ENCODE data around the gene MYL6B. TPM values are rescaled to one million over a fixed set of nuclear protein-coding genes. Genes with fewer than 3 reads are reported as not detected.

MYL6B gene
- total RNA-seq, 3 donors from 2014 or later (not counting 1 experiment from before 2014, with no cell fraction given), result 6.7 to 8.9 (median 7.4) TPM

- peaks cover 45% of the 10 kb centered on the region for H3K4me1 ChIP-seq (ENCODE audit: control insufficient read depth, insufficient read depth, low read length)
- no peak for TF ChIP-seq CTCF (IDR thresholded peaks at IDR 0.05)
- ATAC-seq (peak; percentile 87 to 96 (median 90)), DNase-seq (peak; percentile 91 to 100)
- WGBS (ENCODE audit: insufficient coverage), result under 1% methylated on average over 49 of the region's 49 CpGs
- Mint-ChIP-seq H3K27me3 (ENCODE audit: low read depth in 2 of 2) (no peaks in the 10 kb centered on the region), H3K9me3 (no peaks in the 10 kb centered on the region), H3K27ac (peak within 1 kb of the TSS; percentile 88 to 93), H3K4me1 (peaks cover 52 to 68% of the 10 kb centered on the region in 2 donors), H3K36me3 (peaks cover 18% of the 10 kb centered on the region), H3K4me3 (peak within 1 kb of the TSS; percentile 97)
- H3K36me3 ChIP-seq (ENCODE audit: control insufficient read depth, insufficient read depth, low read length), result peaks cover 31% of the 10 kb centered on the region
- no peaks in the 10 kb centered on the region for H3K27me3 ChIP-seq (ENCODE audit: control insufficient read depth, insufficient read depth, low read length)
- intact Hi-C loops (cut with micrococcal nuclease), result loop anchor here (1.0 to 5.0 kb wide), 3 partner anchors 24 to 389 kb away; partner anchors contain the start of genes CNPY2 and MYL6B
- peak within 1 kb of the TSS; percentile 85 for H3K27ac ChIP-seq (ENCODE audit: low read length)
- H3K4me3 ChIP-seq (ENCODE audit: low read length), result peak within 1 kb of the TSS; percentile 90
- H3K9me3 ChIP-seq (ENCODE audit: control insufficient read depth, insufficient read depth, low read length), result no peaks in the 10 kb centered on the region
Observed at GRCh38 chr12:56127888-56128669, 24.3 kb upstream of the MYL6B start, which contains the start of gene ESYT1. Gene ESYT1, plus strand, starts transcription at chr12:56128267. Its CDS starts 53 bp downstream, at chr12:56128320.

- Mint-ChIP-seq H3K9me3 (no peaks in the 10 kb centered on the region), H3K36me3 (peaks cover 18% of the 10 kb centered on the region), H3K27ac (peak overlapping the region; percentile 88 to 93), H3K4me1 (peaks cover 52 to 66% of the 10 kb centered on the region in 2 donors), H3K4me3 (peak overlapping the region; percentile 97), H3K27me3 (ENCODE audit: low read depth in 2 of 2) (no peaks in the 10 kb centered on the region)
- TF ChIP-seq CTCF (IDR thresholded peaks at IDR 0.05), result no peak
- Histone ChIP-seq H3K27ac (ENCODE audit: low read length) (peak overlapping the region; percentile 85), H3K9me3 (ENCODE audit: control insufficient read depth, insufficient read depth, low read length) (no peaks in the 10 kb centered on the region), H3K4me1 (ENCODE audit: control insufficient read depth, insufficient read depth, low read length) (peaks cover 45% of the 10 kb centered on the region), H3K27me3 (ENCODE audit: control insufficient read depth, insufficient read depth, low read length) (no peaks in the 10 kb centered on the region), H3K36me3 (ENCODE audit: control insufficient read depth, insufficient read depth, low read length) (peaks cover 38% of the 10 kb centered on the region), H3K4me3 (ENCODE audit: low read length) (peak overlapping the region; percentile 90)
- ATAC-seq, result no peak
- WGBS (ENCODE audit: insufficient coverage), result 0% methylated on average over 20 of the region's 20 CpGs
- intact Hi-C loops (cut with micrococcal nuclease), result loop anchor here (1.0 to 5.0 kb wide), 2 partner anchors 24 to 189 kb away; partner anchors contain the start of genes CNPY2 and MYL6B
- DNase-seq, result peak in 1 of 2 donors; percentile 56
Observed at GRCh38 chr12:56128670-56129205, 23.6 kb upstream of the MYL6B start.

- Mint-ChIP-seq H3K9me3 (no peaks in the 10 kb centered on the region), H3K27me3 (ENCODE audit: low read depth in 2 of 2) (no peaks in the 10 kb centered on the region), H3K36me3 (peaks cover 18% of the 10 kb centered on the region), H3K4me1 (peaks cover 52 to 59% of the 10 kb centered on the region in 2 donors), H3K4me3 (peak overlapping the region; percentile 97), H3K27ac (peak overlapping the region; percentile 88 to 93)
- H3K36me3 ChIP-seq (ENCODE audit: control insufficient read depth, insufficient read depth, low read length), result peaks cover 41% of the 10 kb centered on the region
- 0% methylated on average over 28 of the region's 29 CpGs for WGBS (ENCODE audit: insufficient coverage)
- no peaks in the 10 kb centered on the region for H3K9me3 ChIP-seq (ENCODE audit: control insufficient read depth, insufficient read depth, low read length)
- TF ChIP-seq CTCF (IDR thresholded peaks at IDR 0.05), result no peak
- H3K27ac ChIP-seq (ENCODE audit: low read length), result peak overlapping the region; percentile 85
- peak; percentile 58 to 82 for DNase-seq
- peak overlapping the region; percentile 90 for H3K4me3 ChIP-seq (ENCODE audit: low read length)
- peak; percentile 5 to 33 (median 30) for ATAC-seq
- intact Hi-C loops (cut with micrococcal nuclease), result loop anchor here (5.0 kb wide), 1 partner anchor 188 kb away; the partner anchor contains the start of gene CNPY2
- peaks cover 45% of the 10 kb centered on the region for H3K4me1 ChIP-seq (ENCODE audit: control insufficient read depth, insufficient read depth, low read length)
- no peaks in the 10 kb centered on the region for H3K27me3 ChIP-seq (ENCODE audit: control insufficient read depth, insufficient read depth, low read length)
Observed at GRCh38 chr12:56129206-56129941, 23.0 kb upstream of the MYL6B start.
